Body of pancreas (tissue), 4 donors: ENCODE data around the gene WFIKKN2. TPM values are rescaled to one million over a fixed set of nuclear protein-coding genes. Genes with fewer than 3 reads are reported as not detected.

Experiments
- ATAC-seq: fragments of 150-250 bp; one replicate; pipeline ENCODE4 v1.9.1; 2016
- DNase-seq, 4 donors: peaks; one replicate each; pipeline ENCODE4 v3.0.0-alpha.2; 2019
- H3K27ac ChIP-seq, 4 donors: fragments of 200-600 bp; sonication (generic); 1 replicate in 3 of 4; 2 replicates in 1 of 4; pipeline versions ENCODE4 v1.5.1 to v1.6.1; 2016 to 2019; ENCODE audit warnings: mild to moderate bottlenecking in 1 of 4, mixed read lengths in 1 of 4, moderate library complexity in 1 of 4
- H3K27me3 ChIP-seq, 2 donors: fragments of 200-600 bp; sonication (generic); one replicate each; pipeline ENCODE4 v1.6.0; 2016; ENCODE audit warnings: mild to moderate bottlenecking in 1 of 2
- H3K36me3 ChIP-seq, 2 donors: fragments of 200-600 bp; sonication (generic); replicated peaks in 1 of 2; 2 replicates each; pipeline ENCODE4 v1.5.1; 2016; ENCODE audit warnings: low read depth in 2 of 2; ENCODE audit not compliant: insufficient read depth in 1 of 2
- H3K4me1 ChIP-seq: fragments of 200-600 bp; sonication (generic); one replicate; pipeline ENCODE4 v1.6.0; 2016
- H3K4me3 ChIP-seq, 2 donors: fragments of 200-600 bp; sonication (generic); 1 replicate in 1 of 2; 2 replicates in 1 of 2; pipeline ENCODE4 v1.5.1; 2016 to 2019
- H3K9me3 ChIP-seq, 3 donors: fragments of 200-600 bp; sonication (generic); 1 replicate in 2 of 3; 2 replicates in 1 of 3; pipeline ENCODE4 v1.5.1; 2016
- POLR2A ChIP-seq, 3 donors: fragments of 450-650 bp; IDR thresholded peaks; one replicate each; pipeline ENCODE4 v1.6.1; 2016; ENCODE audit warnings: antibody characterized with exemption in 3 of 3, mild to moderate bottlenecking in 2 of 3
- WGBS, 2 donors: methylation state at CpG; one replicate each; pipeline ENCODE4 v1.1.5; 2017; 5-methylcytosine and 5-hydroxymethylcytosine counted together
- intact Hi-C: fragments of 100-400 bp; cut with DNase I; formaldehyde crosslinking; loops from one replicate; pipeline ENCODE4 v1.15.1; 2023
- total RNA-seq, 2 donors: library from RNA; depleted of rRNA; stranded (reverse); fragments of >200 nt; gene quantifications; one replicate each; pipeline ENCODE4 v1.1.0, GENCODE V29; 2016
- TF ChIP-seq, protein P1 (sequence below), 7 experiments: fragments of 450-650 bp in 4 of 7; fragments of 200-600 bp in 3 of 7; sonication (generic) in 3 of 7; IDR thresholded peaks; one replicate each; pipeline ENCODE4 v1.5.1; 2016 to 2019; ENCODE audit warnings: antibody characterized with exemption in 7 of 7

WFIKKN2 gene
- total RNA-seq, 2 donors from 2014 or later = 0.26 to 0.66 TPM

- Histone ChIP-seq H3K4me1 (no peaks in the 10 kb centered on the region), H3K4me3 (no peak overlapping the region), H3K9me3 (no peaks in the 10 kb centered on the region), H3K27me3 (no peaks in the 10 kb centered on the region), H3K36me3 (no peaks in the 10 kb centered on the region), H3K27ac (peak overlapping the region in 3 of 4 donors; percentile 12 to 50 (median 32))
- intact Hi-C loops = no loop called here
- DNase-seq (no peak), ATAC-seq (peak; percentile 71)
- TF ChIP-seq, protein P1, sequence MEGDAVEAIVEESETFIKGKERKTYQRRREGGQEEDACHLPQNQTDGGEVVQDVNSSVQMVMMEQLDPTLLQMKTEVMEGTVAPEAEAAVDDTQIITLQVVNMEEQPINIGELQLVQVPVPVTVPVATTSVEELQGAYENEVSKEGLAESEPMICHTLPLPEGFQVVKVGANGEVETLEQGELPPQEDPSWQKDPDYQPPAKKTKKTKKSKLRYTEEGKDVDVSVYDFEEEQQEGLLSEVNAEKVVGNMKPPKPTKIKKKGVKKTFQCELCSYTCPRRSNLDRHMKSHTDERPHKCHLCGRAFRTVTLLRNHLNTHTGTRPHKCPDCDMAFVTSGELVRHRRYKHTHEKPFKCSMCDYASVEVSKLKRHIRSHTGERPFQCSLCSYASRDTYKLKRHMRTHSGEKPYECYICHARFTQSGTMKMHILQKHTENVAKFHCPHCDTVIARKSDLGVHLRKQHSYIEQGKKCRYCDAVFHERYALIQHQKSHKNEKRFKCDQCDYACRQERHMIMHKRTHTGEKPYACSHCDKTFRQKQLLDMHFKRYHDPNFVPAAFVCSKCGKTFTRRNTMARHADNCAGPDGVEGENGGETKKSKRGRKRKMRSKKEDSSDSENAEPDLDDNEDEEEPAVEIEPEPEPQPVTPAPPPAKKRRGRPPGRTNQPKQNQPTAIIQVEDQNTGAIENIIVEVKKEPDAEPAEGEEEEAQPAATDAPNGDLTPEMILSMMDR (IDR thresholded peaks at IDR 0.05) = no peak
- TF ChIP-seq POLR2A (IDR thresholded peaks at IDR 0.05) = no peak
- 73 to 79% methylated on average over 6 of the region's 6 CpGs for WGBS, 2 donors
These were observed 6.7 kb upstream of the WFIKKN2 start for GRCh38 chr17:50828508-50829170.

- TF ChIP-seq, protein P1 (IDR thresholded peaks at IDR 0.05) = no peak
- TF ChIP-seq POLR2A (IDR thresholded peaks at IDR 0.05) = no peak
- DNase-seq (no peak), ATAC-seq (no peak)
- WGBS, 2 donors = 78 to 88% methylated on average over 6 of the region's 6 CpGs
- Histone ChIP-seq H3K9me3 (no peaks in the 10 kb centered on the region), H3K36me3 (no peaks in the 10 kb centered on the region), H3K4me1 (no peaks in the 10 kb centered on the region), H3K27ac (peak overlapping the region in 3 of 4 donors; percentile 12 to 50 (median 32)), H3K4me3 (no peak overlapping the region), H3K27me3 (no peaks in the 10 kb centered on the region)
- intact Hi-C loops = no loop called here
These were observed 6.1 kb upstream of the WFIKKN2 start for GRCh38 chr17:50829332-50829731.

DNA sequence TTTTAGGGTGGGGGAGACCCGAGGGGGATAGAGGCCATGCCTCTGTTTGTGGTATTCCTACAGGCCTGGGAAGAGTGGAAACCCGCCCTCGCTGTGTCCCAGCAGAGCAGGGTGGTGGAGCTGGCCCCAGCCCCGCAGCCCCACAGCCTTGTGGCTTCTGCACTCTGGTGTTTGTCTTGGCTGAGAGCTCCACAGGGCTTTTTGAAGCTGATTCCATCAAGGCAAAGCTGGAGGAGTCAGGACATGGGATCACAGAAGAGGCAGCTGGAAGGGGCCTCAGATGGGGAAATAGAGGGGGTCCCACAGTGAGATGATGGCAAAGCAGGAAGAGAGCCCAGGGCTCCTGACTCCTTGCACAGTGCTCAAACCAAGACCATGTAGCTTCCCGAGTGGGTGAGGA, 5.0 kb upstream of the WFIKKN2 start:
- TF ChIP-seq, protein P1 (IDR thresholded peaks at IDR 0.05) = peak in 1 of 7 experiments; percentile 11
- no peak for TF ChIP-seq POLR2A (IDR thresholded peaks at IDR 0.05)
- ATAC-seq = no peak
- H3K27me3 ChIP-seq = no peaks in the 10 kb centered on the region
- H3K4me1 ChIP-seq = peaks cover 2% of the 10 kb centered on the region
- intact Hi-C loops = no loop called here
- H3K36me3 ChIP-seq = no peaks in the 10 kb centered on the region
- 61 to 66% methylated on average over 5 of the region's 5 CpGs for WGBS, 2 donors
- no peak overlapping the region for H3K4me3 ChIP-seq
- H3K27ac ChIP-seq = no peak overlapping the region
- peak in 2 of 4 donors; percentile 38 to 52 for DNase-seq
- H3K9me3 ChIP-seq = no peaks in the 10 kb centered on the region

- Histone ChIP-seq H3K9me3 (no peaks in the 10 kb centered on the region), H3K27me3 (no peaks in the 10 kb centered on the region), H3K27ac (no peak overlapping the region), H3K4me1 (peaks cover 5% of the 10 kb centered on the region), H3K36me3 (no peaks in the 10 kb centered on the region), H3K4me3 (no peak overlapping the region)
- intact Hi-C loops = no loop called here
- TF ChIP-seq POLR2A (IDR thresholded peaks at IDR 0.05) = no peak
- TF ChIP-seq, protein P1 (IDR thresholded peaks at IDR 0.05) = no peak
- ATAC-seq (no peak), DNase-seq (no peak)
- 77 to 82% methylated on average over 9 to 12 of the region's 12 CpGs for WGBS, 2 donors
These were observed 4.4 kb upstream of the WFIKKN2 start for GRCh38 chr17:50830994-50831393.

GRCh38 chr17:50831471-50831928, 3.9 kb upstream of the WFIKKN2 start:
- Histone ChIP-seq H3K4me1 (peaks cover 5% of the 10 kb centered on the region), H3K27me3 (no peaks in the 10 kb centered on the region), H3K4me3 (no peak overlapping the region), H3K36me3 (no peaks in the 10 kb centered on the region), H3K27ac (no peak overlapping the region), H3K9me3 (no peaks in the 10 kb centered on the region)
- intact Hi-C loops = no loop called here
- no peak for DNase-seq
- ATAC-seq = no peak
- no peak for TF ChIP-seq POLR2A (IDR thresholded peaks at IDR 0.05)
- WGBS, 2 donors = 75 to 95% methylated on average over 3 to 11 of the region's 11 CpGs
